ELF-1 (cell line): ENCODE results near the gene ROBO1.
A peak's percentile ranks its signal among the peaks of the same experiment; 100 is the strongest.

Experiments used
- DNase-seq: peaks from one replicate; pipeline ENCODE4 v3.0.0-alpha.2; 2016; ENCODE audit warnings: low read depth, low spot score

The ROBO1 gene

DNA sequence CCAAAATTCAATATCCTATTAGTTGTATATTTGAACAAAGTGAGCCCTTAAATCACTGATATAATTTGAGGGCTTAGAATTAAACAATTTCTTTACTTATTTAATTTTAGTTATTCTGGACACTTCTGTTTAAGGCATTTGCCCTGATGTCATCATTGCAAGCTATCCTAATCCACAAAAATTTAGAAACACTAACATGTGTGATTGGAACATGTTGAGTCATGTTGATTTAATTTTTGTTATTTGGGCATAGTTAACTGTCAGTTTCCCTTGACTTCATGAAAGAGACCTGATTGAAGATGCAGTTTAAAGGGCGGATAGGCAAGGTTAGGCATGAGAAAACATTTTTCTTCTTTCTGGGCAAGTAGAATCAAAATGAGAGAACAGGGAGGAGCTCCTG is 682.6 kb downstream of the ROBO1 start:
- no peak for DNase-seq

DNA sequence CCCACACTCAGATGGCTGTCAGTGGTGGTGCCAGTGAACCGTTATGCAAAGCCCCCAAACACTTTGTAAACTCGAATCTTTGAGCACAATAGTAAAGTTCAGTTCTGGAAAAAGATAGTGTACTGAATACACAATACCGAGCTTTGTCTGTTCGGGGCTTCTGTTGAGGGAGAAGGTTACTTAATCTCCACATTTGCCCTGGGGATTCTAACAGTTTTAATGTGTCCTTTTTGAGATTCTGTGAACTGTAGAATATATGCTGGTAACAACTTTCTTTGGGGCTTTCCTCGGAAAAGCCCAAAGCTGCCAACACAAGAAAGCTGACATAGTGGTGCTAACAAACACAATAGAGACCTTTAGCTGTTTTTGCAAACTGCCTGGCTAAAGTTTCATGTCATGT is 686.5 kb downstream of the ROBO1 start:
- DNase-seq = no peak

DNA sequence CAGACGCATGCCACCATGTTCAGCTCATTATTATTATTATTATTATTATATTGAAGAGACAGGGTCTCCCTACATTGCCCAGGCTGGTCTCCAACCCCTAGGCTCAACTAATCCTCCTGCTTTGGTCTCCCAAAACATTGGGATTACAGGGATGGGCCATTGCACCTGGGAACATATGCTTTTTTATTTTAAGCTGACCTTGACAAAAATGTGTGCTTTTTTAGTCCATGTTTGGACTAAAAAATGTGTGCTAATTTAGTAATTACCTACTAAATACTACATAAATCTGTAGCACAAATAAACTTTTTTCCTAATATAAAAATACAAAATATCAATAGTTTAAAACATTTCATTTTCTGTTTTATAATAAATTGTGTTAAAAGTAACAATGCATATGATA is 693.2 kb downstream of the ROBO1 start:
- no peak for DNase-seq

DNA sequence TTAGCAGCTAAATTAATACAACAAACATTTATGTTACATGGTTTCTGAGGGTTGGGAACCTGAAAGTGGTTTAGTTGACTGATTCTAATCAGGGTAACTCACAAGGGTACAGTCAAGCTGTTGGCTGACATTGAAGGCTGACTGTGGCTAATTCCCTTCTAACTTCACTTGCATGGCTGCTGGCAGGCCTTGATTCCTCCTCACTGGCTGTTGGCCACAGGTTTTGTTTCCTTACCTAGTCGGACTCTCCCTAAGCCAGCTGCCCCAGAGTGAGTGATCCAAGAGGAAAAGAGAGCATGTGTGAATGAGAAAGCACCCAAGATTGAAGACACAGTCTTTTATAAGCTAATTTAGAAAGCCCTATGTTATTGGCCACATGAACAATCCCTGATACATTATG is 700.1 kb downstream of the ROBO1 start:
- no peak for DNase-seq

DNA sequence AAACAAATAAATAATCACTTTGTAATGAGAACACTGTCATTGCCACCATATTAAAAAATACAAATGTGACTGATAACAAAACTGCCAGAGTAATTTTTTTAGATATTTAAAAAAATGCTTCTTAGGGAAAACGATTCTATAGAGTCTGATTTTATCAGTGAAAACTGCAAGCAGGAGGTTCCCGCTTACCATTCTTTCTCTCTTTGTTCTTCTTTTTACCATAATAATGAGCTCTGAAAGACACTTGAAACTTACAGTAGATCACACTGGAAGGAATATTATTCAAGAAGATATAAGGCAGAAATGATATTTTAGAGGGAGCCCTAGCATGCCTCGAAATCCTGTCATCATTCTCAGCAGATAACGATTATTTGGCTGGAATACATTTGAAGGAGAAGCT is 701.3 kb downstream of the ROBO1 start:
- DNase-seq = no peak

DNA sequence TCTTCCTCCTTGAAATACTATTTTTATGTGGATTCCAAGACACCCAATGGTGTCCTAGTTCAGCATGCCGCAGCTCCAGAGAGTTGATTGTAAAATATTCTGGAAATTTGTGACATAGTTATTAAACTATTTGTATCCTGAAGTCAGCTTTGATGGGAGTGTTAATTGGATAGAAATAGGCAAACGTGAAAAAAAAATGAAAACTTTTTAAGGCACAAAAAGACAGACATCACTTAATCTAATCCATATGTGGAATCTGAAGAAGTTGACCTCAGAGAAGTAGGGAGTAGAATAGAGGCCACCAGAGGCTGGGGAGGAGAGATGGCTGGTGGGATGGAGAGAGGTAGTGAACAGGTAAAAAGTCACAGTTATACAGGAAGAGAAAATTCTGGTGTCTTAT is 704.2 kb downstream of the ROBO1 start:
- DNase-seq = no peak

DNA sequence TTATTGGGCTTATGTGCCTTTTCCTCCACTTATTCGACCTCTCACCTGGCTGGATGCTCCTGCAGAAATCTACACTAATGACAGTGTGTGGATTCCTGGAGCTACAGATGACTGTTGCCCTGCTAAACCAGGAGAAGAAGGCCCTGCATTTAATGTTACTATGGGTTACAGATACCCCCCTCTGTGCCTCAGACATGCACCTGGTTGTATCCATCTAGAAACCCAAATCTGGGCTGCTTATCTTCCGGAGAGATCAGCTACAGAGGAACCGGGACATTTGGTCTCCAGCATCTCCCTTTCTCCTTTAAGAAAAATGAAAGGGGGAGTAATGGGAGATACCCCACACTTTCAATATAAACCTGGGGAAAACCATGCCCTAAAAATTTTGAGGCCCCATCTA is 710.0 kb downstream of the ROBO1 start:
- no peak for DNase-seq

DNA sequence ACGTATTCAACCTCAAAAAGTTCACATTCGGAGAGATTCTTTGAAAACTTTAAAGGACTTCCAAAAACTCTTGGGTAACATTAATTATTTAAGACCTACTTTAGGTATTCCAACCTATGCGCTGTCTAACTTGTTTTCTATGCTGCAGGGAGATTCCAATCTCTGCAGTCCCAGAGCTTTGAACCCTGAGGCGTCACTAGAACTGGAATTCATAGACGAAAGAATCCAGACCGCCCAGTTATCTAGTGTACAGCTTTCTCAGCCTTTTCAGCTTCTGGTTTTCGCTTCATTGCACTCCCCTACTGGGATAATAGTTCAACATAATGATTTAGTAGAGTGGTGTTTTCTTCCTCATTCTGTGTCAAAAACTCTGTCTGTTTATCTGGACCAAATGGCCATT is 711.3 kb downstream of the ROBO1 start:
- DNase-seq = peak; percentile 53

DNA sequence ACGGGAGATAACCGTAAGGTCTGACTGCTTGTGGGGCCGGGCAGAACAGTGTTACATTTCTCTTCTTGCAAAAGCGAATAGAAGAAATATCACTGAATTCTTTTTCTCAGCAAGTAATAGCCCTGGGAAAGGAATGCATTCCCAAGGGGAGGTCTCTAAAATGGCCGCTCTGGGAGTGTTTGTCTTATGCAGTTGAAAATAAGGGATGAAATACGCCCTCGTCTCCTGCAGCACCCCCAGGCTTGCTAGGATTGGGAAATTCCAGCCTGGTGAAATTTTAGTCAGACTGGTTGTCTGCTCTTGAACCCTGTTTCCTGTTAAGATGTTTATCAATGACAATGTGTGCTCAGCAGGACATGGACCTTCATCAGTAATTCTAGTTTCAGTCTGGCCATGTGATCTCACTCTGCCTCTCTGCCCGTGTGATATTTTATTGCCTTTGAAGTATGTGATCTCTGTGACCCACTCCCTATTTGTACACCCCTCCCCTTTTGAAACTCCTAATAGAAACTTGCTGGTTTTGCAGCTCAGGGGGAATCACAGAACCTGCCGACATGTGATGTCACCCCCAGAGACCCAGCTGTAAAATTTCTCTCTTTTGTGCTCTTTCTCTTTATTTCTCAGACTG is 715.6 kb downstream of the ROBO1 start:
- DNase-seq = peak; percentile 42

DNA sequence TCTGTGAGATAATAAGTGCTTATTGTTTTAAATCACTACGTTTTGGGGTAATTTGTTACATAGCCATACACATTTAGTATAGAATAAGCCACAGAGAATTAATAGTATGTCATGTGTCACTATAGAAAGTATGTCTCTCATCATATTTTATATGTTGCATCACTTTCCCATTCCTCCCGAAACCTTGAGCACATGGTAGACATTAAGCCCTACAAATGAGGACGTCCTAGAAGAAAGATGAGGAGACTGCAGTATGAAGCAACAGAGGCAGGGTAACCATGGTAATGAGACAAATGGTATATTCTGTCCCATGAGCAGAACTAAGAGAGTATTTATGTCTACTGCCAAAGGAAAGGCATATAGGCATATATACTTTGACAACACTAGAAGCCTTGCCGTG is 720.2 kb downstream of the ROBO1 start:
- DNase-seq = no peak

DNA sequence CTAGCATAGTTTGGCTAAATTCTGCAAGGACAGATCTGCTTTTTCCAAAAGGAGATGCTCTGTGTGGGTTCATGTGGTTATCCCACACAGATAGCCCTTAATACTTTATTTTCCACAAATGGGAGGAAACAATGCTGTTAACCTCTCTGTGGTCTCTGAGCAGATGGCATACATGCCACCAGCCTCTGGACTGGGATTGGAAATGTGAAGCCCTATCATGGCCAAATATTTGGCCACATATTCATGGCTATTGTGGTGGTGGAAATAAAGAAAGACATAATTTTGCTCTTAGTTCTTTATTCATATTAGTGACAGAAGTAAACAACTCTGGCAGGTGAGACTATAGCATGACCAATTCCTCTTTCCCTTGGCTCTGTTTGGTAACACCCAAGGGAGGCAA is 726.2 kb downstream of the ROBO1 start:
- DNase-seq = no peak

DNA sequence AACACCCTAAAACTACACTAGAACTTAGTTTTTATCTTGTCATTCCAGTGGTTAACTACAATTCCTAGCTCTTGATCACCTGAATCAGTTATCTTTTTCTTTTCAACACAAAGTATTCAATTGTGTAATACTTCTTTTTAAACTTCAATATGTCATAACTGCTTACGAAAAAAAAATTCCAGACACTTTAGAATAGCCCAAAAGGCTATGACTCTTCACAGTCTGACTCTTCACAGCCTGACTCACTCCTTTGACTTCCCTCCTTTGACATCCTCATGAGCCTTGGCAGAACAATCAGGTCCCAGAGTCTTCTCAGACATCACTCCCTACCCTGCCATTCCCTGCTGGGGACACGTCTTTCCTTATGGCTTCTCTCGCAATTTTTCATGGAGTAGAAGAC is 727.1 kb downstream of the ROBO1 start:
- no peak for DNase-seq

DNA sequence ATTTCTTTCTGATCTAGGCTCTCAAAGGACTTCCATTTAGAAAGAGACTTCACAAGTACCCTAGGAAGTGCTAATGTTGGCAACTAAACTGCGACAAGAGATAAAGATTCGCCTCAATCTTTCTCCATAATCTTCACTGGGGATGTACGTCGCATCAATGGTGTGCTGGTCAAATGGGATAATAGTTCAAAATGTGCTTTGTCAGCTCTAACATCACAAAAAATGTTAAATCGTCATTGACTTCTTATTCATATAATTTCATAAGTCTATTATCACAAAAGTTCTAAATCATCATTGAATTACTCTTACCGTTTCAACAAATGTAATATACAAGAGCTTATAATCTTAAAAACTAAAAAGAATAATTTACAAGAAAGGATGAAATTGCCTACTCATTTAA is 727.7 kb downstream of the ROBO1 start:
- no peak for DNase-seq

DNA sequence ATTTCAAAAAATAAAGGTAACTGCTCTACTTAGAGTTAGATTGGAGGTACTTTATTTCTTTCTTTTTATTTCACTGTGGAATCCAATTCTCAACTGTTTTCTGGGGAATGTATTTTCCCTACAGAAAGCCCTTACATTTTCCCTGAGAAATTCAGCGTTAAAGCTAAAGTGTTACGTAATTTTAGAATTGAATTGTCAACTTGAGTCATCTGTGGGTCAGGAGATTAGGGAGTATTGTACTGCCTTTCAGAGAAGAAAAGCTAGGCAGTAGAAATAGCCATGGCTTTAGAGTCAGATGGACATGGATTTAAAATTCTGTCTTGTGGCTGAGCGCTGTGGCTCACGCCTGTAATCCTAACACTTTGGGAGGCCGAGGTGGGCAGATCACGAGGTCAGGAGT is 728.6 kb downstream of the ROBO1 start:
- DNase-seq = no peak

DNA sequence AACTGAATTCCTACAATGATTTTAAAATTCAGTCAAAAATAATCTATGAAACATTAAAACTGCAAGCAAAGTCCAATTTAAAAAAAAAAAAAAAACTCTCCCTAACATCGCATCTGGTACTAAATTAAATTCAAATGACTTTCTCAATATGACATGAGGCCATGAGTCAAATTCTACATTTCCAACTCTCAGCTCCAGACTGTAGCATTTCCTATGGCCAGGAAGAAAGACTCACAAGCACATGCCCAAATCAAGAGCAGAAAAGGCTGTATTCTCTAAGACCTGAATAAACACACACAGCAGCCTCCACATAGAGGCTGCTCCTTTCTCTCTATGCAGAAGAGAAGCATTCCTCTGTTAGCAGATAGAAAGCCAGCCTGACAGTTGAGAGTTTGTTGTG is 729.2 kb downstream of the ROBO1 start:
- DNase-seq = no peak

DNA sequence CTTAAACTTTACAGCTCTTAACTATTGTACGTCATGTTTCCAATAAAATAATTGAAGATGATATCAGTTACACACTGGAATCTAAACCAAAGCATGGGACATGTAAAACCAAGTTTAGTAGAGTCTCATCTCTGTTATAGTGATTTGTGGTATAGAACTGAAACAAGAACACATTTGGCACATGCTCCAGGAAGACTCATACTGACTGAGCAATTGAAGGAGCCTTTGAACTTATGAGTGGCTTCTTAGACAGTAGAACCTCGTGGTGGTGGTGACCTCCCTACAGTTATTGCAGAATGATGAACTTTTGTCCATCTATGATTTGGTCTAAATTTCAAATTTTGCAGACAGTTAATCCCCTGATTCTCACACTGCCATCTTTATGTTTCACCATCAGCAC is 729.7 kb downstream of the ROBO1 start:
- DNase-seq = no peak

DNA sequence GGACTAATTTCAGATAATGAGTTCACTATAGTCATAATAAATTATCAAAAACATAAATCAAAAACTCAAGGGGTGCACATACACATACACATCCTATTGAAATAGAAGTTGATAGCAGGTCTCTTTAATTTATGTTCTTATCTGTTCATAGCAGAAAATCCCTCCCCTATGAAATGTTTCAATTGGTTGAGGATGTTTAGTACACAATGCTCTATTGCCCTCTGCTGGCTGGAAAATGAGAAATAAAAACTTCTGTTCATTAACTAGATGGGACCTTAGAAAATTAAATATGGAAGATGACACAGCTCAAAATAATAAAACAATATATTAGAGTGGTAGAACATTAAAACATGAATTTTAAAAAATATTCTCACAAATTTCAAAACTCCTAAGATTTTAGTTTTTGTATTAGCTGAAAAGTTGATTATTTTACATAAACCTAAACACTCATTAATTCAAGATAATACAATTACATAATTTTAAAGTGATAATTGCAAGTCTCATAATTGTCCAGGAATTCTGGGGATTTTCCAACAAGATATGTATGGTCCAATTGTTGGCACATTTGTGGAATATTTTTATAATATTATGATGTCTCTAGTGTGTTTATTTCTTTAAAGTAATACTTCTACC is 735.0 kb downstream of the ROBO1 start:
- DNase-seq = no peak

DNA sequence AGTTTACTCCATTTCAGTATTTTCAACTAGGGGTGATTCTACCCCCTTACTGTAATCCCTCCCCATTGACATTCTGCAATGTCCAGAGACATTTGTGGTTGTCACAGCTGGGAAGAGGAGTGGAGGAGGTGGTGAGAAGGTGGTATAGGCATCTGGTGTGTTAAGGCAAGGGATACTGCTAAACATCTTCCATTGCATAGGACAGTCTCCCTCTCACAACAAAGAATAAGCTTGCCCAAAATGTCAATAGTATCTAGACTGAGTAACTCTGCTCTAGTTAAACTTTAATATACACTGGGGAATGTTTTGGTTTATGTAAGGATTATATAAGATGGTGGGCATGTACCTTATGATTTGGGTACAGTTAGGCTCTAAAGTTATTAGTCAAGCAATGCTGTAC is 737.6 kb downstream of the ROBO1 start:
- DNase-seq = no peak

DNA sequence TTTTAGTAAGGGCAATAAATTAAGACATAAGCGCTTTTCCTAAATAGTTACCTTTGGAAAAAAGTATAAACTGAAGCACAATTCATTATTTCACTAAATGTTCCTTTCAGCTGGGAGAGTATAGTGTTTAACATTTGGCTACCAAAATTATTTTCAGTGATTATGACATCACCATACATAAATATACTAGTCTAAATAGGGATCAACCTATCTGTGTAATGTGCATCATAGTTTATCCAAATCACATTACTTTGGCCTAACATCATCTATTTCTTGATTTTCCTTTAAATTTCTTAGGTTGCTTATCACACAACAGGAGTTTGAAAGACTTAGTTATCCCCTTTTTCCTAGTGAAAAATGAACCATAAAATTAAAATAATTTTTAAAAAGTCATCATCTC is 738.9 kb downstream of the ROBO1 start:
- DNase-seq = no peak

DNA sequence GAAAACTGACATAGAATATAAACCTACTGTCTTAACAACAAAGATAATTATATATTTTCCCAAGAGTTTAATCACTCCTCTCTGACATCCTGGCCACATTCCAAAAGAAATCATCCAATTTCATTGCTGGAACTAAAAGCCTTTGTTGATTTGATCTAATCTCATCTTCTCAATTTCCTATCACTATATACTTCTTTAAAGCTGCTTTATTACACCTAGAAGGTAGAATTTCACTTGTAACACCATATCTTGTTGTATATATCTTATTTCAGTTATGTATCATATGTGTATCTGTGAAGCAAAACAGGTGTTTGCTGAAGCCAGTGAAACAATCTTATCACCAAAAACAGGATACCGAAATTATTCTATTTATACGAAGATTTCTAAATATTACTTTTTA is 740.2 kb downstream of the ROBO1 start:
- no peak for DNase-seq

DNA sequence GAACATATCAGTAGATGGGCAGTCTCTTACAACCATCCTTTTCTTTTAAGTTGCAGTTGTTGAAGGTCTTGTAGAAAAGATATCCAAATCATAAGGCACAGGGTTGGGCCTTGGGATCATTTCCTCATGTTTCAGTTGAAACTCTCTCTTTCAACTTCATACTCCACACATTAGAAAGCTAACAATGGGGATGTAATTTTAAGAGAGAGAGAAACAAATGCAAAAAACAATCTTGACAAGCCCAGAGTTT is 747.9 kb downstream of the ROBO1 start:
- DNase-seq = no peak

DNA sequence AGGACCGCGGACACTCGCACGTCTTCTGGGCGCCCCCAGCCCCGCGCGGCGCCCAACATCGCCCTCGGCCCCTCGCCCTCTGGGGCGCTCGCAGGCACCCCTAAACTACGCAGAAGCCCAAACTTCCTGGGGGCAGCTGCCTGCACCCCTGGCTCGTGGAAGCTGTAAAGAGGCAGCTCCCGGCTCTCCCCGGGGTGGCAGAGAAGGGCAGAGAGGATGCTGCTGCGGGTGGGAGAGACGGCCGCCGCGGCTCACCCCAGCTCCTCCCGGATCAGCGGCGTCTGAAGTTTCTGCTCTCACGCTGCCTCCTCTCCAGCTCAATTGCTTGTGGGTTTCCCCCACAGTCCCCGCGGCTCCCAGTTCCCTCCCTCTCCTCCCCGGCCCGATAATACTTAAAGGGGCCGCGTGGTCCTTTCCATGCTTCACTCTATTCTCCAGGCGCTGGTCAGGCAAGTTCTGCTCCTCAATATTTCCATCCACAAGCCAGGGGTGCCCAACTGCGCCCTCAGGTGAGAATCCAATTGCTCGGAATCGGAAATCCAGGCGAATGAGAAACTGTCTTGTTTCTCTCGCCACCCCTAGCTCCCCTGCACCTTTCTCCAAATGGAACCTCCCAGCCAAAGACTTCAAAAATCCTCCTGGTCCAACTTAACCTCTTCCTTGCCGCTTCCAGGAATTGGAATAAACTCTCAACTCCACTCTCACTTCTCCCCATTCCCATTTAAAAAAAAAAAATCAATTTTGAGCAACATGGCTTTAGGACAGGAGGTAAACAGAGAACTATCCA is 748.5 kb downstream of the ROBO1 start:
- peak; percentile 89 for DNase-seq

DNA sequence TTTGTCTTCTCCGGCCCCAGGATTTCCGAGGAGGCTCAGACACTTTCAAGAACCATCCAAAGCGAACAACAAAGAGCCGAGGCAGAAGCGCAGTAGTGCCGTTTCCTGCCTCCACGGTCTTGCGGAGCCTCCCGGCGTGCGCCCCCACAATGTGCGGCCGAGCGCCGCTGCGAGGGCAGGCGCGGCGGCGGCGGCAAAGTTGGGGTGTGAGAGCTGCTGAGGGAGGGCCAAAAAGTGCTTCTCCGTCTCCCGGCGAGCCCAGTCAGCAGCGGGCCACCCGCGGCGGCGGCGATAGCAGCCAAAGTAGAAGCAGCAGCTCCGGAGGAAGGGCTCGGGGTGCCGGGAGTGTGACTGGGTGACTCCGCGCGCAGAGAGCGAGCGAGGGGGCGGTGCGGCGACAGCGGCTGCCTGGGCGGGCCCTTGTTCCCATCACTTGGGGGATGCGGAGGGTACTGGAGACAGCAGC is 749.1 kb downstream of the ROBO1 start:
- peak; percentile 76 for DNase-seq
